HG02885 (cell line): Measurements from ENCODE around the gene SLC9A9.
A peak's percentile ranks its signal among the peaks of the same experiment; 100 is the strongest.

Experiments used
- ATAC-seq: cut with Tn5 transposase; IDR thresholded peaks from one replicate; pipeline ENCODE4 v1.9.1; 2021; ENCODE audit warnings: mild to moderate bottlenecking; ENCODE audit not compliant: unreplicated experiment, poor library complexity

SLC9A9 gene

GRCh38 chr3:143382816-143383215 lies 465.5 kb downstream of the SLC9A9 start:
- ATAC-seq, result no peak

GRCh38 chr3:143380449-143380848 lies 467.8 kb downstream of the SLC9A9 start:
- ATAC-seq, result no peak

GRCh38 chr3:143375698-143376097 lies 472.6 kb downstream of the SLC9A9 start:
- no peak for ATAC-seq

GRCh38 chr3:143367171-143367570 lies 481.1 kb downstream of the SLC9A9 start:
- ATAC-seq, result no peak

GRCh38 chr3:143366672-143367071 lies 481.6 kb downstream of the SLC9A9 start:
- ATAC-seq, result no peak

GRCh38 chr3:143363949-143364348 lies 484.3 kb downstream of the SLC9A9 start:
- no peak for ATAC-seq

- peak; percentile 68 for ATAC-seq
Observed at GRCh38 chr3:143363276-143363675, 485.0 kb downstream of the SLC9A9 start.

GRCh38 chr3:143362115-143362991 lies 485.9 kb downstream of the SLC9A9 start:
- ATAC-seq, result no peak

GRCh38 chr3:143361589-143361988 lies 486.7 kb downstream of the SLC9A9 start:
- ATAC-seq, result no peak

- ATAC-seq, result no peak
Observed at GRCh38 chr3:143360244-143360643, 488.0 kb downstream of the SLC9A9 start.

- no peak for ATAC-seq
Observed at GRCh38 chr3:143358793-143359491, 489.3 kb downstream of the SLC9A9 start.

GRCh38 chr3:143358155-143358792 lies 490.0 kb downstream of the SLC9A9 start:
- ATAC-seq, result no peak

- ATAC-seq, result no peak
Observed at GRCh38 chr3:143357700-143358099, 490.6 kb downstream of the SLC9A9 start.

GRCh38 chr3:143356839-143357238 lies 491.4 kb downstream of the SLC9A9 start:
- no peak for ATAC-seq

- ATAC-seq, result no peak
Observed at GRCh38 chr3:143354342-143354741, 493.9 kb downstream of the SLC9A9 start.

- ATAC-seq, result no peak
Observed at GRCh38 chr3:143352850-143353550, 495.3 kb downstream of the SLC9A9 start.

GRCh38 chr3:143351895-143352608 lies 496.2 kb downstream of the SLC9A9 start:
- ATAC-seq, result no peak

GRCh38 chr3:143351354-143351753 lies 496.9 kb downstream of the SLC9A9 start:
- ATAC-seq, result no peak

GRCh38 chr3:143349455-143349854 lies 498.8 kb downstream of the SLC9A9 start:
- peak; percentile 58 for ATAC-seq
